H1 (cell line): ENCODE results near the gene CYRIA. TPM values are rescaled to one million over a fixed set of nuclear protein-coding genes. Genes with fewer than 3 reads are reported as not detected.

Experiments
- CTCF ChIA-PET: fragments of 300-600 bp; sonication (Branson Sonifier 250); formaldehyde crosslinking; loops from one replicate; lab custom pipeline; 2021; ENCODE audit not compliant: partially characterized antibody; lab: Charles Lee
- POLR2A ChIA-PET: fragments of 300-600 bp; sonication (Branson Sonifier 250); formaldehyde crosslinking; loops from one replicate; lab custom pipeline; 2021; ENCODE audit warnings: inconsistent platforms; ENCODE audit not compliant: partially characterized antibody; lab: Charles Lee
- DNase-seq, 2 experiments: peaks; one replicate each; pipeline versions ENCODE4 v3.0.0 to v3.0.0-alpha.2; 2010 to 2022; ENCODE audit warnings: low spot score in 2 of 2, low read depth in 1 of 2, mixed read lengths in 1 of 2
- FAIRE-seq: peaks from 2 replicates; lab custom pipeline; 2011; peaks lifted over from hg19 to GRCh38; lab: Jason Lieb, UNC
- H2AFZ ChIP-seq: 2 replicates; pipeline ENCODE4 v1.8.1; 2012; ENCODE audit warnings: low read length, inconsistent platforms
- H2AK5ac ChIP-seq: 2 replicates; pipeline ENCODE4 v1.6.1; 2013; ENCODE audit warnings: low read depth, low read length
- H2BK120ac ChIP-seq: replicated peaks from 2 replicates; pipeline ENCODE3; 2013; ENCODE audit warnings: low read depth, low read length, inconsistent platforms
- H2BK12ac ChIP-seq: 2 replicates; pipeline ENCODE4 v1.6.1; 2013; ENCODE audit warnings: low read depth, low read length
- H2BK15ac ChIP-seq: 2 replicates; pipeline ENCODE4 v1.6.1; 2013; ENCODE audit warnings: low read length
- H2BK20ac ChIP-seq: 2 replicates; pipeline ENCODE4 v1.6.1; 2013; ENCODE audit warnings: low read length
- H2BK5ac ChIP-seq: 2 replicates; pipeline ENCODE4 v1.6.1; 2013; ENCODE audit warnings: low read depth, low read length
- H3K14ac ChIP-seq: 2 replicates; pipeline ENCODE4 v1.6.1; 2013; ENCODE audit warnings: inconsistent platforms; ENCODE audit not compliant: insufficient read length
- H3K18ac ChIP-seq: 2 replicates; pipeline ENCODE4 v1.6.1; 2013; ENCODE audit warnings: low read length; ENCODE audit errors: extremely low read depth
- H3K23ac ChIP-seq: 2 replicates; pipeline ENCODE4 v1.6.1; 2013; ENCODE audit warnings: inconsistent platforms; ENCODE audit not compliant: insufficient read length
- H3K23me2 ChIP-seq: 2 replicates; pipeline ENCODE4 v1.6.1; 2013; ENCODE audit warnings: low read depth, low read length
- H3K27ac ChIP-seq: 2 replicates; pipeline ENCODE4 v1.6.1; 2011; ENCODE audit warnings: low read depth, low read length, inconsistent platforms
- H3K27me3 ChIP-seq, 4 experiments: replicated peaks in 1 of 4; 1 replicate in 1 of 4; 2 replicates in 3 of 4; pipeline versions ENCODE4 v1.6.1 to v1.8.1; 2011 to 2013; ENCODE audit warnings: low read length in 3 of 4, mild to moderate bottlenecking in 3 of 4, inconsistent platforms in 2 of 4, mixed read lengths in 2 of 4, moderate library complexity in 1 of 4; ENCODE audit not compliant: control insufficient read depth in 3 of 4, insufficient read depth in 3 of 4; ENCODE audit errors: extremely low read depth in 1 of 4
- H3K36me3 ChIP-seq, 4 experiments: 2 replicates each; pipeline versions ENCODE4 v1.6.1 to v1.8.1; 2011 to 2013; ENCODE audit warnings: mild to moderate bottlenecking in 4 of 4, low read length in 3 of 4, moderate library complexity in 2 of 4, control low read depth in 1 of 4, inconsistent platforms in 1 of 4; ENCODE audit not compliant: insufficient read depth in 4 of 4, control insufficient read depth in 2 of 4
- H3K4ac ChIP-seq: replicated peaks from 2 replicates; pipeline ENCODE3; 2013; ENCODE audit warnings: low read length, low read depth, mixed read lengths, inconsistent platforms; ENCODE audit not compliant: insufficient read length
- H3K4me1 ChIP-seq, 4 experiments: replicated peaks in 1 of 4; 1 replicate in 1 of 4; 2 replicates in 3 of 4; pipeline versions ENCODE4 v1.6.1 to v1.8.1; 2011 to 2013; ENCODE audit warnings: low read length in 3 of 4, inconsistent platforms in 2 of 4, mixed read lengths in 1 of 4; ENCODE audit not compliant: insufficient read depth in 4 of 4, control insufficient read depth in 3 of 4
- H3K4me2 ChIP-seq, 2 experiments: 2 replicates each; pipeline versions ENCODE4 v1.6.1 to v1.8.1; 2011 to 2013; ENCODE audit warnings: low read depth in 2 of 2, low read length in 2 of 2, control low read depth in 1 of 2, inconsistent platforms in 1 of 2, mild to moderate bottlenecking in 1 of 2; ENCODE audit not compliant: insufficient read depth in 1 of 2
- H3K4me3 ChIP-seq, 4 experiments: fragments of 200-600, 300-600 bp in 1 of 4; sonication (generic), shearing (Covaris generic), sonication (Bioruptor Twin) in 1 of 4; 2 replicates each; pipeline versions ENCODE4 v1.5.1 to v1.8.1; 2011 to 2016; ENCODE audit warnings: low read length in 4 of 4, low read depth in 3 of 4, control low read depth in 2 of 4, inconsistent platforms in 2 of 4, mild to moderate bottlenecking in 2 of 4, mixed read lengths in 1 of 4, moderate library complexity in 1 of 4; ENCODE audit not compliant: insufficient read depth in 2 of 4; ENCODE audit errors: extremely low read depth in 1 of 4
- H3K56ac ChIP-seq: replicated peaks from 2 replicates; pipeline ENCODE3; 2013; ENCODE audit warnings: low read depth, mild to moderate bottlenecking, mixed read lengths, low read length, inconsistent platforms; ENCODE audit not compliant: insufficient read length
- H3K79me1 ChIP-seq: 2 replicates; pipeline ENCODE4 v1.6.1; 2013; ENCODE audit warnings: low read depth, low read length, control low read depth
- H3K79me2 ChIP-seq, 2 experiments: 2 replicates each; pipeline versions ENCODE4 v1.6.1 to v1.8.1; 2012 to 2013; ENCODE audit warnings: low read length in 2 of 2, mild to moderate bottlenecking in 2 of 2, inconsistent platforms in 1 of 2; ENCODE audit not compliant: insufficient read depth in 2 of 2, control insufficient read depth in 1 of 2
- H3K9ac ChIP-seq, 4 experiments: replicated peaks in 1 of 4; 1 replicate in 1 of 4; 2 replicates in 3 of 4; pipeline versions ENCODE4 v1.6.1 to v1.8.1; 2011 to 2013; ENCODE audit warnings: low read depth in 3 of 4, low read length in 3 of 4, control low read depth in 2 of 4, mild to moderate bottlenecking in 2 of 4, moderate library complexity in 2 of 4, inconsistent platforms in 1 of 4; ENCODE audit errors: extremely low read depth in 1 of 4
- H3K9me3 ChIP-seq, 2 experiments: 2 replicates each; pipeline versions ENCODE4 v1.6.1 to v1.8.1; 2012 to 2013; ENCODE audit warnings: mild to moderate bottlenecking in 2 of 2, moderate library complexity in 2 of 2, control low read depth in 1 of 2, inconsistent platforms in 1 of 2, low read depth in 1 of 2, low read length in 1 of 2, mixed read lengths in 1 of 2; ENCODE audit not compliant: insufficient read depth in 2 of 2
- H4K20me1 ChIP-seq, 2 experiments: replicated peaks in 1 of 2; 2 replicates each; pipeline versions ENCODE3 to v1.8.1; 2011 to 2013; ENCODE audit warnings: inconsistent platforms in 2 of 2, low read length in 2 of 2, mild to moderate bottlenecking in 1 of 2; ENCODE audit not compliant: insufficient read depth in 2 of 2, control insufficient read depth in 1 of 2
- H4K5ac ChIP-seq: 2 replicates; pipeline ENCODE4 v1.6.1; 2013; ENCODE audit warnings: low read length, low read depth, mixed read lengths, inconsistent platforms; ENCODE audit not compliant: insufficient read length
- H4K8ac ChIP-seq: 2 replicates; pipeline ENCODE4 v1.8.0; 2013; ENCODE audit warnings: mild to moderate bottlenecking, moderate library complexity, low read length, inconsistent platforms; ENCODE audit not compliant: insufficient read depth; ENCODE audit errors: extremely low read depth
- H4K91ac ChIP-seq: replicated peaks from 2 replicates; pipeline ENCODE3; 2013; ENCODE audit warnings: low read length, mixed read lengths, inconsistent platforms; ENCODE audit not compliant: insufficient read length
- BCL11A ChIP-seq, 2 experiments: IDR thresholded peaks; one replicate each; pipeline ENCODE4 v1.6.1; 2011; ENCODE audit warnings: low read depth in 2 of 2, low read length in 2 of 2, mild to moderate bottlenecking in 2 of 2
- CBX8 ChIP-seq: fragments of 300-800, 300-1000 bp; sonication (generic); IDR thresholded peaks from 2 replicates; pipeline ENCODE4 v1.7.1; 2016; ENCODE audit warnings: low read depth, low read length, borderline replicate concordance
- CTBP2 ChIP-seq: IDR thresholded peaks from 2 replicates; pipeline ENCODE4 v1.7.0; 2011; ENCODE audit warnings: borderline replicate concordance, mild to moderate bottlenecking, moderate library complexity, mixed read lengths, low read length; ENCODE audit not compliant: insufficient read depth, insufficient read length
- EGR1 ChIP-seq: IDR thresholded peaks from 2 replicates; pipeline ENCODE4 v1.6.1; 2011; ENCODE audit warnings: low read depth, low read length, borderline replicate concordance
- RFX5 ChIP-seq: IDR thresholded peaks from 2 replicates; pipeline ENCODE4 v1.6.1; 2011; ENCODE audit warnings: low read depth, low read length, improper control_type of control experiment, borderline replicate concordance
- SIN3A ChIP-seq, 2 experiments: IDR thresholded peaks in 1 of 2; conservative IDR thresholded peaks in 1 of 2; 2 replicates each; pipeline ENCODE4 v1.6.1; 2011 to 2012; ENCODE audit warnings: low read length in 2 of 2, improper control_type of control experiment in 1 of 2, low read depth in 1 of 2, mild to moderate bottlenecking in 1 of 2
- TBP ChIP-seq: IDR thresholded peaks from 2 replicates; pipeline ENCODE4 v1.6.1; 2011; ENCODE audit warnings: low read depth, low read length, improper control_type of control experiment
- WGBS, 2 experiments: shearing (Covaris generic) in 1 of 2; methylation state at CpG; one replicate each; pipeline versions ENCODE4 v1.1.6 to v1.1.7; 2013 to 2015; ENCODE audit warnings: low lambda C conversion rate in 2 of 2, mixed read lengths in 2 of 2, inconsistent platforms in 1 of 2, low coverage in 1 of 2, missing lambda C conversion rate in 1 of 2; ENCODE audit not compliant: insufficient replicate concordance in 2 of 2, insufficient coverage in 1 of 2, insufficient read length in 1 of 2; ENCODE audit errors: extremely low coverage in 1 of 2, missing lambda C conversion rate in 1 of 2; 5-methylcytosine and 5-hydroxymethylcytosine counted together
- polyA plus RNA-seq, 7 experiments: library from polyadenylated mRNA; depleted of rRNA in 3 of 7; stranded (reverse) in 5 of 7; unstranded in 2 of 7; fragments of >200 nt in 5 of 7; fragments of 200-250 nt in 2 of 7; gene quantifications; 1 replicate in 5 of 7; 2 replicates in 1 of 7; 4 replicates in 1 of 7; pipeline versions ENCODE4 v1.2.1 to v1.2.3, GENCODE V29; 2011 to 2013; ENCODE audit warnings: missing spikeins in 2 of 7, mixed read lengths in 2 of 7
- total RNA-seq: library from RNA; stranded (reverse); fragmentation: NEBNext Ultra II Directional; extraction: Animal tissue kit (Norgen Biotek cat#: 25700); gene quantifications from 2 replicates; pipeline ENCODE4 v1.2.1, GENCODE V29; 2021

The CYRIA gene
- total and polyA plus RNA-seq, 2 of the 8 experiments (the other 6 are each of a cell fraction or from before 2014, with no cell fraction given), result 1.5 to 9.8 TPM

- Histone ChIP-seq H3K23ac (no peak overlapping the region), H3K9ac (no peak overlapping the region), H3K4me2 (no peak overlapping the region), H3K27me3 (no peaks in the 10 kb centered on the region), H3K14ac (no peak overlapping the region), H2AFZ (no peak overlapping the region), H3K23me2 (no peaks in the 10 kb centered on the region), H3K4me1 (no peaks in the 10 kb centered on the region; a peak in 1 of 7 replicates), H4K91ac (no peak overlapping the region), H4K8ac (no peak overlapping the region), H2BK20ac (no peak overlapping the region), H3K4me3 (no peak overlapping the region), H3K27ac (no peak overlapping the region), H3K9me3 (peaks cover 0 to 4% of the 10 kb centered on the region in 2 experiments; a peak in 1 of 4 replicates), H3K56ac (no peak overlapping the region), H3K18ac (no peak overlapping the region), H3K79me1 (peaks cover 4% of the 10 kb centered on the region), H4K20me1 (no peaks in the 10 kb centered on the region), H3K79me2 (no peaks in the 10 kb centered on the region; a peak in 1 of 4 replicates), H2BK12ac (no peak overlapping the region), H2BK120ac (no peak overlapping the region), H2BK15ac (no peak overlapping the region; the same call in 1 of the 2 replicates), H4K5ac (no peak overlapping the region), H2BK5ac (no peak overlapping the region), H3K36me3 (no peaks in the 10 kb centered on the region), H2AK5ac (no peak overlapping the region), H3K4ac (no peak overlapping the region)
- ChIA-PET CTCF (interaction anchor here (0.8 to 1.9 kb wide), 5 partner anchors 16 to 25 kb away, joined by 3 to 6 read pairs (median 4); no protein-coding TSS in a partner anchor), POLR2A (interaction anchor here (0.6 kb wide), 1 partner anchor 137 kb away, joined by 4 read pairs; no protein-coding TSS in a partner anchor)
- WGBS, 2 experiments, result 79% methylated on average over 7 of the region's 7 CpGs; no CpG with 5 or more reads in 1 of the 2 experiments
- TF ChIP-seq BCL11A (IDR thresholded peaks at IDR 0.05; ENCODE audit: low read depth in 2 of 2, low read length in 2 of 2) (no peak), TBP (no peak), CTBP2 (no peak), RFX5 (no peak), CBX8 (no peak), SIN3A (conservative IDR thresholded peaks at IDR 0.05 in 1 of 2, IDR thresholded peaks at IDR 0.05 in 1 of 2; ENCODE audit: low read depth in 1 of 2, low read length in 2 of 2) (no peak), EGR1 (no peak)
- FAIRE-seq (no peak), DNase-seq (no peak)
These were observed 31.8 kb downstream of the CYRIA start for GRCh38 chr2:16633621-16634430.
